HCT116 (cell line): Measurements from ENCODE around the gene TDRD7. TPM values are rescaled to one million over a fixed set of nuclear protein-coding genes. Genes with fewer than 3 reads are reported as not detected.

ENCODE experiments used
- ATAC-seq: fragments of 200-7000 bp; cut with Tn5 transposase; 2 replicates; pipeline ENCODE4 v1.9.1; 2020; ENCODE audit warnings: mild to moderate bottlenecking, moderate library complexity
- BruUV-seq: library from RNA; stranded (reverse); fragments of 400-500 nt; replicated peaks from 2 replicates; lab custom pipeline; 2021; lab: Mats Ljungman, UMichigan
- CTCF ChIA-PET: fragments of 300-600 bp; sonication (Branson Sonifier 250); formaldehyde crosslinking; loops from one replicate; lab custom pipeline; 2021; ENCODE audit warnings: antibody characterized with exemption; lab: Charles Lee
- POLR2A ChIA-PET: fragments of 300-600, 350-600 bp; sonication (Branson Sonifier 250); formaldehyde crosslinking; loops from one replicate; lab custom pipeline; 2021; ENCODE audit warnings: antibody characterized with exemption; lab: Charles Lee
- RAD21 ChIA-PET, 2 experiments: fragments of 300-600 bp; sonication (Branson Sonifier 250); formaldehyde crosslinking; loops; one replicate each; lab custom pipeline; 2023; ENCODE audit warnings: low total read pairs in 2 of 2; ENCODE audit not compliant: uncharacterized antibody in 2 of 2, unreplicated experiment in 2 of 2, low non-redundant PET in 1 of 2; lab: Charles Lee
- DNase-seq: peaks from one replicate; pipeline ENCODE4 v3.0.0-alpha.2; 2010; ENCODE audit warnings: low read depth, low spot score
- H2AFZ ChIP-seq: fragments of 200-600 bp; shearing (Covaris generic), sonication (generic); 2 replicates; pipeline ENCODE4 v1.6.1; 2017; ENCODE audit warnings: low read depth, mixed run types, mixed read lengths, antibody characterized with exemption, low read length; ENCODE audit not compliant: poor library complexity, severe bottlenecking
- H3K27ac ChIP-seq: 2 replicates; pipeline ENCODE4 v1.5.1; 2012; ENCODE audit warnings: low read depth, low read length
- H3K27me3 ChIP-seq: fragments of 200-600 bp; sonication (generic); 2 replicates; pipeline ENCODE4 v1.6.1; 2016; ENCODE audit warnings: mixed run types, low read length, mixed read lengths; ENCODE audit not compliant: insufficient read depth
- H3K36me3 ChIP-seq, 2 experiments: fragments of 200-500 bp in 1 of 2; fragments of 200-600 bp in 1 of 2; sonication (Bioruptor generic) in 1 of 2; sonication (generic) in 1 of 2; 2 replicates each; pipeline versions ENCODE4 v1.5.1 to v1.6.1; 2014 to 2016; ENCODE audit warnings: low read length in 2 of 2, inconsistent platforms in 1 of 2, mixed read lengths in 1 of 2, mixed run types in 1 of 2; ENCODE audit not compliant: insufficient read depth in 2 of 2, control insufficient read depth in 1 of 2
- H3K4me1 ChIP-seq, 2 experiments: fragments of 200-600 bp in 1 of 2; sonication (generic) in 1 of 2; 2 replicates each; pipeline versions ENCODE4 v1.5.1 to v1.6.1; 2012 to 2017; ENCODE audit warnings: low read length in 2 of 2, inconsistent platforms in 1 of 2, mild to moderate bottlenecking in 1 of 2, mixed read lengths in 1 of 2, mixed run types in 1 of 2, moderate library complexity in 1 of 2; ENCODE audit not compliant: insufficient read depth in 2 of 2, control insufficient read depth in 1 of 2
- H3K4me2 ChIP-seq: fragments of 200-600 bp; sonication (generic); 2 replicates; pipeline ENCODE4 v1.6.1; 2017; ENCODE audit warnings: mixed run types, low read length, mixed read lengths
- H3K4me3 ChIP-seq, 2 experiments: fragments of 200-600 bp in 1 of 2; sonication (generic) in 1 of 2; replicated peaks in 1 of 2; 2 replicates each; pipeline ENCODE4 v1.5.1; 2011 to 2016; ENCODE audit warnings: low read length in 2 of 2, control low read depth in 1 of 2, low read depth in 1 of 2, mild to moderate bottlenecking in 1 of 2, mixed read lengths in 1 of 2, mixed run types in 1 of 2
- H3K79me2 ChIP-seq: fragments of 200-600 bp; sonication (generic); 2 replicates; pipeline ENCODE4 v1.6.1; 2017; ENCODE audit warnings: mild to moderate bottlenecking, mixed run types, low read length, moderate library complexity, mixed read lengths; ENCODE audit not compliant: insufficient read depth
- H3K9ac ChIP-seq: fragments of 200-600 bp; sonication (generic); 2 replicates; pipeline ENCODE4 v1.6.1; 2016; ENCODE audit warnings: low read length, mixed read lengths
- H3K9me2 ChIP-seq: fragments of 200-600 bp; sonication (generic), shearing (Covaris generic); 2 replicates; pipeline ENCODE4 v1.6.1; 2017; ENCODE audit warnings: mixed run types, mild to moderate bottlenecking, moderate library complexity; ENCODE audit not compliant: insufficient read depth
- H3K9me3 ChIP-seq, 2 experiments: fragments of 200-500 bp in 1 of 2; fragments of 200-600 bp in 1 of 2; sonication (Bioruptor generic) in 1 of 2; sonication (generic) in 1 of 2; 2 replicates each; pipeline ENCODE4 v1.6.1; 2014 to 2017; ENCODE audit warnings: low read length in 2 of 2, mixed read lengths in 2 of 2, inconsistent platforms in 1 of 2, low read depth in 1 of 2, mild to moderate bottlenecking in 1 of 2, mixed run types in 1 of 2, moderate library complexity in 1 of 2; ENCODE audit not compliant: control insufficient read depth in 1 of 2, insufficient read depth in 1 of 2
- H4K20me1 ChIP-seq: fragments of 200-600 bp; sonication (generic), shearing (Covaris generic); 2 replicates; pipeline ENCODE4 v1.6.1; 2017; ENCODE audit warnings: mixed run types, mild to moderate bottlenecking, moderate library complexity; ENCODE audit not compliant: insufficient read depth
- CEBPB ChIP-seq: IDR thresholded peaks from 2 replicates; pipeline ENCODE4 v1.6.1; 2012; ENCODE audit warnings: low read depth
- EGR1 ChIP-seq: IDR thresholded peaks from 2 replicates; pipeline ENCODE4 v1.6.1; 2012; ENCODE audit warnings: low read depth
- ELF1 ChIP-seq: IDR thresholded peaks from 2 replicates; pipeline ENCODE4 v1.6.1; 2012; ENCODE audit warnings: low read depth, borderline replicate concordance
- FOSL1 ChIP-seq: IDR thresholded peaks from 2 replicates; pipeline ENCODE4 v1.6.1; 2012; ENCODE audit warnings: low read depth
- SP1 ChIP-seq: IDR thresholded peaks from 2 replicates; pipeline ENCODE4 v1.6.1; 2012; ENCODE audit warnings: low read depth
- SRF ChIP-seq: IDR thresholded peaks from 2 replicates; pipeline ENCODE4 v1.6.1; 2012; ENCODE audit warnings: low read depth
- TCF7L2 ChIP-seq: IDR thresholded peaks from 2 replicates; pipeline ENCODE4 v1.7.0; 2011; ENCODE audit warnings: borderline replicate concordance, inconsistent platforms; ENCODE audit not compliant: insufficient read depth, insufficient read length; ENCODE audit errors: extremely low read depth
- ZBTB33 ChIP-seq: IDR thresholded peaks from 2 replicates; pipeline ENCODE4 v1.6.1; 2011; ENCODE audit warnings: mild to moderate bottlenecking, low read length, moderate library complexity; ENCODE audit not compliant: insufficient replicate concordance; ENCODE audit errors: extremely low read depth
- ZFX ChIP-seq: fragments of 450-650 bp; IDR thresholded peaks from 2 replicates; pipeline ENCODE4 v1.6.1; 2017
- intact Hi-C: fragments of 100-400 bp; cut with micrococcal nuclease; formaldehyde crosslinking; loops from 2 replicates; pipeline ENCODE4 v1.10.0; 2022
- total RNA-seq: library from RNA; stranded (reverse); gene quantifications from one replicate; pipeline ENCODE4 v1.2.1, GENCODE V29; 2021; ENCODE audit not compliant: unreplicated experiment
- TF ChIP-seq, protein P1 (sequence below), 3 experiments: fragments of 200-600 bp in 1 of 3; sonication (generic) in 1 of 3; IDR thresholded peaks in 2 of 3; conservative IDR thresholded peaks in 1 of 3; 2 replicates each; pipeline ENCODE4 v1.5.1; 2012 to 2017; ENCODE audit warnings: low read depth in 2 of 3, low read length in 2 of 3, antibody characterized with exemption in 1 of 3, borderline replicate concordance in 1 of 3, control low read depth in 1 of 3, mild to moderate bottlenecking in 1 of 3, mixed read lengths in 1 of 3, mixed run types in 1 of 3, moderate library complexity in 1 of 3; ENCODE audit not compliant: insufficient read depth in 1 of 3

TDRD7 gene
- total RNA-seq, 1 experiment from 2014 or later = 8.0 TPM

- TF ChIP-seq ZFX = no peak
- no peak for TF ChIP-seq SP1
- TF ChIP-seq EGR1 = no peak
- TF ChIP-seq ELF1 = no peak
Measured at GRCh38 chr9:97405551-97405950, 6.3 kb upstream of the TDRD7 start (continued).

DNA sequence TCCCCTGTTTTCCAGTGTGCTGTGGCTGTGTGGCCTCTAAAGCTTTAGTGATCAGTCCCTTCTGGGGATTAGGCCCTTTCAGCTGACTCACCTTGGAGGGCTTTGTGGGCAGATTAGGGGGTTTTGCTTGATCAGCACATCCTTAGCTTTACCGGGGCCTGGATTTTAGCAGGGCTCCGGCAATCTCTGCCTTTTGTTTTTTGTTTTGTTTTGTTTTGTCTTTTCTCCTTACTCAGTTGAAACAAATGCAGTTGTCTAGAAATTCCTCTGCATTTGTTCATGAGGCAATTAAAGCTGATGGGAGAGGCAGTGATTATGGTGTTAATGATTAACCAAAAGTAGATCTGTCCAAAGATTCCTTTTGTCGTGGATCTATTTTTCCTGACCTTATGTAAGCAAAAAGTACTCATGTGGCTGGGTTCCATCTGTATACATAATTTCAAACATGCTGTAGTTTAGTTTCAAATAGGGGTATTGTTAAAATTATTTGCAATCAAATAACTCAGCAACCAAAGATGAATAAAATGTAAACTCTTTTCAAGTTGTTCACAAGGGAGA lies 5.2 kb upstream of the TDRD7 start:
- Histone ChIP-seq H3K9me2 (no peaks in the 10 kb centered on the region), H3K4me1 (peaks cover 0 to 5% of the 10 kb centered on the region in 2 experiments; a peak in 1 of 4 replicates), H2AFZ (no peak overlapping the region), H3K9me3 (peaks cover 0 to 11% of the 10 kb centered on the region in 2 experiments; a peak in 1 of 4 replicates), H3K4me2 (no peak overlapping the region), H4K20me1 (no peaks in the 10 kb centered on the region), H3K27ac (no peak overlapping the region), H3K9ac (no peak overlapping the region), H3K36me3 (no peaks in the 10 kb centered on the region), H3K4me3 (no peak overlapping the region), H3K79me2 (no peaks in the 10 kb centered on the region), H3K27me3 (no peaks in the 10 kb centered on the region)
- ChIA-PET POLR2A (no interaction called here), CTCF (no interaction called here), RAD21 (no interaction called here)
- intact Hi-C loops = no loop called here
- ATAC-seq (no peak), DNase-seq (no peak)
- no peak for TF ChIP-seq SRF
- no peak for TF ChIP-seq TCF7L2
- no peak for TF ChIP-seq FOSL1
- TF ChIP-seq CEBPB = no peak
- TF ChIP-seq ZBTB33 = no peak
- TF ChIP-seq, protein P1, sequence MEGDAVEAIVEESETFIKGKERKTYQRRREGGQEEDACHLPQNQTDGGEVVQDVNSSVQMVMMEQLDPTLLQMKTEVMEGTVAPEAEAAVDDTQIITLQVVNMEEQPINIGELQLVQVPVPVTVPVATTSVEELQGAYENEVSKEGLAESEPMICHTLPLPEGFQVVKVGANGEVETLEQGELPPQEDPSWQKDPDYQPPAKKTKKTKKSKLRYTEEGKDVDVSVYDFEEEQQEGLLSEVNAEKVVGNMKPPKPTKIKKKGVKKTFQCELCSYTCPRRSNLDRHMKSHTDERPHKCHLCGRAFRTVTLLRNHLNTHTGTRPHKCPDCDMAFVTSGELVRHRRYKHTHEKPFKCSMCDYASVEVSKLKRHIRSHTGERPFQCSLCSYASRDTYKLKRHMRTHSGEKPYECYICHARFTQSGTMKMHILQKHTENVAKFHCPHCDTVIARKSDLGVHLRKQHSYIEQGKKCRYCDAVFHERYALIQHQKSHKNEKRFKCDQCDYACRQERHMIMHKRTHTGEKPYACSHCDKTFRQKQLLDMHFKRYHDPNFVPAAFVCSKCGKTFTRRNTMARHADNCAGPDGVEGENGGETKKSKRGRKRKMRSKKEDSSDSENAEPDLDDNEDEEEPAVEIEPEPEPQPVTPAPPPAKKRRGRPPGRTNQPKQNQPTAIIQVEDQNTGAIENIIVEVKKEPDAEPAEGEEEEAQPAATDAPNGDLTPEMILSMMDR (IDR thresholded peaks at IDR 0.05 in 2 of 3, conservative IDR thresholded peaks at IDR 0.05 in 1 of 3; ENCODE audit: borderline replicate concordance in 1 of 3, insufficient read depth in 1 of 3, low read depth in 2 of 3, low read length in 2 of 3) = no peak
- no TSS peak for BruUV-seq
